Measurements from ENCODE around the gene CNDP2.
A peak's percentile ranks its signal among the peaks of the same experiment; 100 is the strongest.

Gene CNDP2

GRCh38 chr18:74472312-74472711 is 23.9 kb upstream of the CNDP2 start:
- no peak for TF ChIP-seq ZFP3 (CRISPR knock-in tag; IDR thresholded peaks at IDR 0.05)
- TF ChIP-seq RARB (CRISPR knock-in tag; IDR thresholded peaks at IDR 0.05) = no peak
- no peak for TF ChIP-seq TOX (CRISPR knock-in tag; IDR thresholded peaks at IDR 0.05; ENCODE audit: borderline replicate concordance)
- no peak for TF ChIP-seq SNAI2 (CRISPR knock-in tag; IDR thresholded peaks at IDR 0.05)
- no peak for TF ChIP-seq CREB5 (CRISPR knock-in tag; IDR thresholded peaks at IDR 0.05; ENCODE audit: low read depth)
- TF ChIP-seq ESRRG (CRISPR knock-in tag; IDR thresholded peaks at IDR 0.05) = no peak
- no peak for TF ChIP-seq ZC3H10 (CRISPR knock-in tag; IDR thresholded peaks at IDR 0.05)
- TF ChIP-seq TSHZ2 (CRISPR knock-in tag; IDR thresholded peaks at IDR 0.05) = no peak
- no peak for TF ChIP-seq TCF4 (CRISPR knock-in tag; IDR thresholded peaks at IDR 0.05; ENCODE audit: borderline replicate concordance)
- ATAC-seq = no peak

- no peak for ATAC-seq
- TF ChIP-seq ESRRG (CRISPR knock-in tag; IDR thresholded peaks at IDR 0.05) (no peak), PPARA (CRISPR knock-in tag; IDR thresholded peaks at IDR 0.05; ENCODE audit: borderline replicate concordance) (no peak), ARNTL (CRISPR knock-in tag; IDR thresholded peaks at IDR 0.05; ENCODE audit: borderline replicate concordance, low read depth) (no peak), BACH2 (CRISPR knock-in tag; IDR thresholded peaks at IDR 0.05; ENCODE audit: borderline replicate concordance) (no peak), ISL1 (CRISPR knock-in tag; IDR thresholded peaks at IDR 0.05) (no peak), TCF4 (CRISPR knock-in tag; IDR thresholded peaks at IDR 0.05; ENCODE audit: borderline replicate concordance) (no peak), ZFP3 (CRISPR knock-in tag; IDR thresholded peaks at IDR 0.05) (no peak), PATZ1 (CRISPR knock-in tag; IDR thresholded peaks at IDR 0.05; ENCODE audit: borderline replicate concordance) (no peak), OSR1 (CRISPR knock-in tag; IDR thresholded peaks at IDR 0.05) (no peak), ZNF565 (CRISPR knock-in tag; conservative IDR thresholded peaks at IDR 0.05; ENCODE audit: low read depth) (no peak), TSHZ2 (CRISPR knock-in tag; IDR thresholded peaks at IDR 0.05) (no peak)
Observed at GRCh38 chr18:74473976-74474640, 22.1 kb upstream of the CNDP2 start.

- ATAC-seq = peak; percentile 84
- TF ChIP-seq ZC3H10 (CRISPR knock-in tag; IDR thresholded peaks at IDR 0.05) = no peak
- TF ChIP-seq ESRRG (CRISPR knock-in tag; IDR thresholded peaks at IDR 0.05) = no peak
- no peak for TF ChIP-seq TOX (CRISPR knock-in tag; IDR thresholded peaks at IDR 0.05; ENCODE audit: borderline replicate concordance)
- no peak for TF ChIP-seq ZNF565 (CRISPR knock-in tag; conservative IDR thresholded peaks at IDR 0.05; ENCODE audit: low read depth)
- TF ChIP-seq SNAI2 (CRISPR knock-in tag; IDR thresholded peaks at IDR 0.05) = no peak
- no peak for TF ChIP-seq ZFP3 (CRISPR knock-in tag; IDR thresholded peaks at IDR 0.05)
- TF ChIP-seq PPARA (CRISPR knock-in tag; IDR thresholded peaks at IDR 0.05; ENCODE audit: borderline replicate concordance) = no peak
- TF ChIP-seq ARNTL (CRISPR knock-in tag; IDR thresholded peaks at IDR 0.05; ENCODE audit: borderline replicate concordance, low read depth) = no peak
- TF ChIP-seq TCF4 (CRISPR knock-in tag; IDR thresholded peaks at IDR 0.05; ENCODE audit: borderline replicate concordance) = no peak
- no peak for TF ChIP-seq OSR1 (CRISPR knock-in tag; IDR thresholded peaks at IDR 0.05)
- no peak for TF ChIP-seq POU6F1 (CRISPR knock-in tag; IDR thresholded peaks at IDR 0.05; ENCODE audit: borderline replicate concordance, low read depth)
- no peak for TF ChIP-seq CSDC2 (CRISPR knock-in tag; IDR thresholded peaks at IDR 0.05)
- TF ChIP-seq RARB (CRISPR knock-in tag; IDR thresholded peaks at IDR 0.05) = no peak
- TF ChIP-seq PATZ1 (CRISPR knock-in tag; IDR thresholded peaks at IDR 0.05; ENCODE audit: borderline replicate concordance) = no peak
- no peak for TF ChIP-seq ISL1 (CRISPR knock-in tag; IDR thresholded peaks at IDR 0.05)
- no peak for TF ChIP-seq CSRNP3 (CRISPR knock-in tag; IDR thresholded peaks at IDR 0.05)
- no peak for TF ChIP-seq ZNF70 (CRISPR knock-in tag; IDR thresholded peaks at IDR 0.05)
- no peak for TF ChIP-seq GLIS3 (CRISPR knock-in tag; IDR thresholded peaks at IDR 0.05)
Observed at GRCh38 chr18:74476140-74476539, 20.0 kb upstream of the CNDP2 start.

All from SK-N-SH treated with all-trans-retinoic acid at 6 μM for 48 hours (cell line).